ENCODE data around the gene PRKCE. TPM values are rescaled to one million over a fixed set of nuclear protein-coding genes. Genes with fewer than 3 reads are reported as not detected.

PRKCE gene
- total RNA-seq, 1 donor from 2014 or later: 18.4 TPM

GRCh38 chr2:45983213-45983612, 331.7 kb downstream of the PRKCE start:
- H3K36me3 Mint-ChIP-seq: peaks cover 2% of the 10 kb centered on the region
- DNase-seq (ENCODE audit: low spot score in 2 of 2, unreplicated experiment in 2 of 2): no peak
- no peak overlapping the region for H3K27ac Mint-ChIP-seq
- no peaks in the 10 kb centered on the region for H3K4me1 Mint-ChIP-seq
- TF ChIP-seq CTCF (IDR thresholded peaks at IDR 0.05; ENCODE audit: unreplicated experiment): no peak
- H3K9me3 Mint-ChIP-seq: no peaks in the 10 kb centered on the region
- no peaks in the 10 kb centered on the region for H3K27me3 Mint-ChIP-seq (ENCODE audit: low read depth)
- H3K4me3 Mint-ChIP-seq: no peak overlapping the region

- Mint-ChIP-seq H3K36me3 (peaks cover 2% of the 10 kb centered on the region), H3K4me1 (no peaks in the 10 kb centered on the region), H3K27ac (no peak overlapping the region), H3K27me3 (ENCODE audit: low read depth) (no peaks in the 10 kb centered on the region), H3K9me3 (no peaks in the 10 kb centered on the region), H3K4me3 (no peak overlapping the region)
- no peak for DNase-seq (ENCODE audit: low spot score in 2 of 2, unreplicated experiment in 2 of 2)
- no peak for TF ChIP-seq CTCF (IDR thresholded peaks at IDR 0.05; ENCODE audit: unreplicated experiment)
Observed at GRCh38 chr2:45984366-45984765, 332.9 kb downstream of the PRKCE start.

GRCh38 chr2:45984896-45985473, 333.5 kb downstream of the PRKCE start:
- no peak for DNase-seq (ENCODE audit: low spot score in 2 of 2, unreplicated experiment in 2 of 2)
- Mint-ChIP-seq H3K27me3 (ENCODE audit: low read depth) (no peaks in the 10 kb centered on the region), H3K4me1 (no peaks in the 10 kb centered on the region), H3K36me3 (peaks cover 2% of the 10 kb centered on the region), H3K27ac (no peak overlapping the region), H3K4me3 (no peak overlapping the region), H3K9me3 (no peaks in the 10 kb centered on the region)
- TF ChIP-seq CTCF (IDR thresholded peaks at IDR 0.05; ENCODE audit: unreplicated experiment): no peak

- no peak overlapping the region for H3K27ac Mint-ChIP-seq
- H3K36me3 Mint-ChIP-seq: peaks cover 2% of the 10 kb centered on the region
- H3K9me3 Mint-ChIP-seq: no peaks in the 10 kb centered on the region
- TF ChIP-seq CTCF (IDR thresholded peaks at IDR 0.05; ENCODE audit: unreplicated experiment): no peak
- H3K4me3 Mint-ChIP-seq: no peak overlapping the region
- no peaks in the 10 kb centered on the region for H3K4me1 Mint-ChIP-seq
- DNase-seq (ENCODE audit: low spot score in 2 of 2, unreplicated experiment in 2 of 2): no peak
- no peaks in the 10 kb centered on the region for H3K27me3 Mint-ChIP-seq (ENCODE audit: low read depth)
Observed at GRCh38 chr2:45986509-45986908, 335.0 kb downstream of the PRKCE start.

- Mint-ChIP-seq H3K27me3 (ENCODE audit: low read depth) (no peaks in the 10 kb centered on the region), H3K9me3 (no peaks in the 10 kb centered on the region), H3K27ac (no peak overlapping the region), H3K4me3 (no peak overlapping the region), H3K36me3 (no peaks in the 10 kb centered on the region), H3K4me1 (no peaks in the 10 kb centered on the region)
- no peak for DNase-seq (ENCODE audit: low spot score in 2 of 2, unreplicated experiment in 2 of 2)
- no peak for TF ChIP-seq CTCF (IDR thresholded peaks at IDR 0.05; ENCODE audit: unreplicated experiment)
Observed at GRCh38 chr2:45987856-45988255, 336.4 kb downstream of the PRKCE start.

GRCh38 chr2:45988879-45989278, 337.4 kb downstream of the PRKCE start:
- no peak for TF ChIP-seq CTCF (IDR thresholded peaks at IDR 0.05; ENCODE audit: unreplicated experiment)
- Mint-ChIP-seq H3K27me3 (ENCODE audit: low read depth) (no peaks in the 10 kb centered on the region), H3K36me3 (no peaks in the 10 kb centered on the region), H3K9me3 (no peaks in the 10 kb centered on the region), H3K27ac (no peak overlapping the region), H3K4me3 (no peak overlapping the region), H3K4me1 (peaks cover 2% of the 10 kb centered on the region)
- no peak for DNase-seq (ENCODE audit: low spot score in 2 of 2, unreplicated experiment in 2 of 2)

All from mesothelial cell of epicardium (in vitro differentiated cells).